Coronary artery (tissue), 2 donors: Measurements from ENCODE around the gene FRMD1.

ENCODE experiments used
- DNase-seq: peaks from one replicate; pipeline ENCODE4 v3.0.0-alpha.2; 2017; ENCODE audit warnings: low spot score
- H3K27ac ChIP-seq, 2 donors: fragments of 200-600 bp; sonication (generic); one replicate each; pipeline ENCODE4 v1.5.1; 2016 to 2019
- H3K4me3 ChIP-seq: fragments of 200-600 bp; sonication (generic); 2 replicates; pipeline ENCODE4 v1.5.1; 2016; ENCODE audit warnings: mild to moderate bottlenecking, moderate library complexity
- TF ChIP-seq, protein P1 (sequence below): fragments of 200-600 bp; sonication (generic); IDR thresholded peaks from one replicate; pipeline ENCODE4 v1.5.1; 2019; ENCODE audit warnings: antibody characterized with exemption

The FRMD1 gene

DNA sequence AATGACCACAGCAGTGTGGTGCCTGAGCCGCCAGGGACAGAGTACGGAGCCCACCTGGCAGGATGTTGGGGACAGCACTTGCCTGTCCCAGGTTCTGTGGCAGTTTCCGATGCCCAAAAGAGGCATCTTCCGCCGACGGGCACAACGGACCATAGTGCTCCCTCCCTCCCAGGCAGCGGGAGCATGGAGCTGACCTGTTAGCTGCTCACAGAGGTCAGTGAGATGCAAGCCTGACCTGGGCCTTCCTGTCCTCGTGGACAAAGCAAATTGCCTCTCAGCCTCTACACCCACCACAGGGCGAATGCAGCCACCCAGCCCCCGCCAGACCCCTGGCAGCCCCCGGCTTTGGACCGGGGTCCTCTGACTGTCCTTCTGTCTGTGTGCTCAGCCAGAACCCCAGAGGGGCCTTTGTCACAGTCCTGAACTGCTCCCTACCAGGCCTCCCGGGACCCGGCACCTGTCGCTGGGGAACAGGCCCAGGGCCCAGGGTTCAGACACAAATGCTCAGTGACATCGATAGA, 16.2 kb upstream of the FRMD1 start:
- no peak overlapping the region for H3K27ac ChIP-seq
- no peak overlapping the region for H3K4me3 ChIP-seq
- TF ChIP-seq, protein P1, sequence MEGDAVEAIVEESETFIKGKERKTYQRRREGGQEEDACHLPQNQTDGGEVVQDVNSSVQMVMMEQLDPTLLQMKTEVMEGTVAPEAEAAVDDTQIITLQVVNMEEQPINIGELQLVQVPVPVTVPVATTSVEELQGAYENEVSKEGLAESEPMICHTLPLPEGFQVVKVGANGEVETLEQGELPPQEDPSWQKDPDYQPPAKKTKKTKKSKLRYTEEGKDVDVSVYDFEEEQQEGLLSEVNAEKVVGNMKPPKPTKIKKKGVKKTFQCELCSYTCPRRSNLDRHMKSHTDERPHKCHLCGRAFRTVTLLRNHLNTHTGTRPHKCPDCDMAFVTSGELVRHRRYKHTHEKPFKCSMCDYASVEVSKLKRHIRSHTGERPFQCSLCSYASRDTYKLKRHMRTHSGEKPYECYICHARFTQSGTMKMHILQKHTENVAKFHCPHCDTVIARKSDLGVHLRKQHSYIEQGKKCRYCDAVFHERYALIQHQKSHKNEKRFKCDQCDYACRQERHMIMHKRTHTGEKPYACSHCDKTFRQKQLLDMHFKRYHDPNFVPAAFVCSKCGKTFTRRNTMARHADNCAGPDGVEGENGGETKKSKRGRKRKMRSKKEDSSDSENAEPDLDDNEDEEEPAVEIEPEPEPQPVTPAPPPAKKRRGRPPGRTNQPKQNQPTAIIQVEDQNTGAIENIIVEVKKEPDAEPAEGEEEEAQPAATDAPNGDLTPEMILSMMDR = no peak
- DNase-seq = no peak

DNA sequence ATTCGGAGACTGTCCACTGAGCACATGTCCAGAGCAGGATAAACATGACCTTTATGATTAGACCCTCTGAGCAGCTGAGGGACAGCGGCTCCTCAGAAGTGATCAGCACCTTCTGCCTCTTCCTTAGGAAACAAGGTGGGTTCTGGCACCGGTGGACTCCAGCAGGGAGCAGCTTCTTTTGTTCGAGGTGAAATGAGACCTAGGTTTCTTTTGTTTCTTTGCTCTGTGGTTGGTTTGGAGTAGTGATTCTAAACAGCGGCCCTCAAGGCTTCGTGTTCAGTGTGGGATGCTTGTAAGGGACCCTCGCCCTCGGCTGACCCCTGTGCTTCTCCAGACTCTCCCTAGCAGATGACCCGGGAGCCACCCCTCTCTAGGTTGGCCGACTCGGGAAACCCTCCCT, 14.6 kb upstream of the FRMD1 start:
- DNase-seq = no peak
- TF ChIP-seq, protein P1 = no peak
- no peak overlapping the region for H3K4me3 ChIP-seq
- no peak overlapping the region for H3K27ac ChIP-seq

DNA sequence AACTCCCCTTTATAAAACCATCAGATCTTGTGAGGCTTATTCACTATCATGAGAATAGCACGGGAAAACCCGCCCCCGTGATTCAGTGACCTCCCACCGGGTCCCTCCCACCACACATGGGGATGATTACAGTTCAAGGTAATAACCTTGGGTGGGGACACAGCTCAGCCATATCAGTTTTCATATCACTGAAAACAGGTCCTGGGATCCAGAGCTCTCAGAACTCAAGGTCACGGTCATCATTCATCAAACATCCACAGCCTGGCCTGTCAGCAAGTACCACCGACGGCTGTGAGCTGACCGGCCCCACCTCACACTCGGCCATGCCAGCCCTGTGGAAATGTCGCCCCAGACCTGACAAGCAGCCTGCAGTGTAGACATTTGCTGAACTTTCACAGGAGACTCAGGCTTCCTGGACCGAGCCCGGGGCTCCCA, 14.1 kb upstream of the FRMD1 start:
- Histone ChIP-seq H3K27ac (no peak overlapping the region), H3K4me3 (no peak overlapping the region)
- TF ChIP-seq, protein P1 = no peak
- no peak for DNase-seq

DNA sequence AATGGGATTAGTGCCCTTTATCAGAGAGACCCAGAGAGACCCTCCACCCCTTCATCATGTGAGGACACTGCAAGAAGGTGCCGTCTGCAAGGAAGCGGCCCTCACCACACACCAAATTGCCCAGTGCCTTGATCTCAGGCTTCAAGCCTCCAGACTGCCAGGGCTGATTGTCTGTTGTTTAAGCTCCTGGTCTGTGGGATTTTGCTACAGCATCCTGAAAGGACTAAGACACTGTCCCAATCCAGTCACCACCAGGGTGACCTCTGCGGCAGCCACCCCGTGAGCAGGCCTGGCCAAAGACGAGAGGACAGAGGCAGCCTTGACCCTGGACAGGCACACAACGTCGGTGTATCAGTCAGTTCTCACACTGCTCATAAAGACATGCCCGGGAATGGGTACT, 13.5 kb upstream of the FRMD1 start:
- no peak for DNase-seq
- no peak overlapping the region for H3K27ac ChIP-seq
- no peak overlapping the region for H3K4me3 ChIP-seq
- TF ChIP-seq, protein P1 = no peak

DNA sequence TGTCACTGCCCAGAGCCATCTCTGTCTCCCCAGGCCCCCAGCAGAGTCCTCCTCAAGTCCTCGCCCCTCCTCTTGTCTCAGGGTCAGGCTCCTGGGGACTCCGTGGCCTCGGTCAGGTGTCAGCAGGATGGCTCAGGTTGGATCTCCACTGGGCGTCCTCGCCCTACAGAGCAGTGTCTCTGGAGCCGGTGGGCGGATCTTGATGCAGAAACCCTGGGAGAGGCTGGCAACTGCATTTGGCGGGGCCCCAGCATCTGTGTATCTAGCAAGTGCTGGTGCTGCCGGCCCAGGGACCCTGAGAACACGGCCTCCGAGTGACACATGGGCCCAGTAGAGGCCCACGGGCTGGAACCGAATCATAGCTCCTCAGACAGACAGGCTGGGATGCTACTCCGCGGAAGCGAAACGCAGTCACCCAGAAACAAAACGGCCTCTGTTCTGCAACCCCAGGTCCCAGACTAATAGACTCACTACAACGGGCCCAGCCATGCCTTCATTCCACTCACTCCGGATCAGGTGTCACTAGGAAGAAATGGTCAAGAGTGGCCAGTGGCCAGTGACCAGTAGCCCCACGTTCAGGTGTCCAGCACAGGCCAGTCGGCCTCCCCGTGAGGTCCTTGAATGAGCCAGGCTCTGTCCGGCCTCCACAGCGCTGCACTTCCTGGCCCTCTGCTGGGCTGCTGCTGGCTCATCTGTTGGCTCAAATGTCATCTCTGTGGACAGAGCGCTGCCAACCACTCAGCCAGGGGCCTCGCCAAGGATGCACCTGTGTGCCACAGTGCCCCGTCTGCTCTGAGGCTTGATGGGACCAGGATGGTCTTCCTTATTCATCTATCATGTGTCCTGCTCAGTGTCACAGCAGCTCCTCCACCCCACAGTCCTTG, 12.6 kb upstream of the FRMD1 start:
- DNase-seq = no peak
- TF ChIP-seq, protein P1 = no peak
- Histone ChIP-seq H3K4me3 (no peak overlapping the region), H3K27ac (no peak overlapping the region)

DNA sequence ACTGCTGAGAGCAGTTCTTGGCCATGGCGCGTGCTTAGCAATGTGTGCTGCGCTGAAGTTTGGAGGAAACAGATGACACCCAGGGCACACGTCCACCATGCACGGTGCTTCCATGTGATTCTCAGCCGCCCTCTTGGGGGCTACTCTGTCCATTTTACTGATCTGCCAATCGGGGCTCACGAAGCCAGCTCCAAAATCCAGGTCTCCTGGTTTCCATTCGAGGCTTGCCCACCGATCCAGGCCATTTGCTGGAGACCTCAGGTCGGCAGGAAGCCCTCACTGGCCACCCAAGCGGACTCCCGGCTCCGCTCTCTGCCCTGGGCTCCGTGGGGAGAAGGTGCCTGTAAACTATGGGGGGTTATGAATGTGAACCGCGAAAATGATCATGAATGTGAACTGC, 11.7 kb upstream of the FRMD1 start:
- H3K4me3 ChIP-seq = no peak overlapping the region
- TF ChIP-seq, protein P1 = no peak
- H3K27ac ChIP-seq = no peak overlapping the region
- no peak for DNase-seq
